Lung microvascular endothelial cell (primary cell): ENCODE data around the gene FOXF1. TPM values are rescaled to one million over a fixed set of nuclear protein-coding genes. Genes with fewer than 3 reads are reported as not detected.

Experiments used
- DNase-seq, 2 donors: peaks; one replicate each; pipeline versions ENCODE4 v3.0.0 to v3.0.0-alpha.2; 2010; ENCODE audit warnings: low read depth in 2 of 2
- total RNA-seq: library from RNA; depleted of rRNA; stranded (reverse); fragments of >200 nt; gene quantifications from 2 replicates; pipeline ENCODE4 v1.2.1, GENCODE V29; 2014

FOXF1 gene
- total RNA-seq, 1 donor from 2014 or later = 0.40 TPM

DNA sequence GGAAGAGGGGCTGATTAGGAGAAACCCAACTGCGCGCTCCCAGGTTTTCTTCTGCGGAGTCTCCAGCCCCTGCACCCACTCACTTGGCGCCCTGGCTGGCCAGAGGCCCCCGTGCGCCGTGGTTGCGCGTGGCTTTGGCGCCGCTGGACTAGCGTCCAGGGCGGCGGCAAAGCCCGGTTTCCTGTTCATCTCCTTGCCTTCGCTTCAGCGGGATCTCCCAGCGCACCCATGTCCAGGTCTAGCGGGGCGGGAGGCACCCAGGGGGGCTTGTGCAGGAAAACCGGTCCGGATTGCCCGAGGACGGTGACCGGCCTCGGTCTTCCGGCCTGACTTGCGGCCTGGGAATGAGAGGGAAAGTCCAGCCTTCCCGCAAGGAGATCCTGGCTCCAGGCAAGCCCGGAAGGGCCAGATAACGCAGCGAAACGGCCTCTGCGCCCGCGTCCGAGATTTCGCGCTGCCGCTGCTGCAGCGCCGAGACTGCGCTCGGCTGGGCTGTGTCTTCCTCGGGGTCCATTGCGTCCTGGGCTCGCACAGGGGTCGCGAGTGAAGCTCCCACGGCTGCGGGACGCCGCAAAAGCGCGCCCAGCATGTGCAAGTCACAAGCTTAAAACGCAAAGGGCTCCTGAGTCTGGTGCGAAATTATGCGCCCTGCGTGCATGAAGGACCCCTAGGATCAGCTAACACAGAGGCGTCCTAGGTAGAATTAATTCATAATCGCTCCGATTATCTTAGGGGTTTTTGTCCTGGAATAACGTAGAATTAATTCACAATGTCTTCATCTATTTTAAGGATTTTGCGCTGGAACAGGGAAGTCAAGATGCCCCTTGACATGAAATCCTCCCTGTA is 5.7 kb downstream of the FOXF1 start:
- DNase-seq = peak; percentile 18 to 75

DNA sequence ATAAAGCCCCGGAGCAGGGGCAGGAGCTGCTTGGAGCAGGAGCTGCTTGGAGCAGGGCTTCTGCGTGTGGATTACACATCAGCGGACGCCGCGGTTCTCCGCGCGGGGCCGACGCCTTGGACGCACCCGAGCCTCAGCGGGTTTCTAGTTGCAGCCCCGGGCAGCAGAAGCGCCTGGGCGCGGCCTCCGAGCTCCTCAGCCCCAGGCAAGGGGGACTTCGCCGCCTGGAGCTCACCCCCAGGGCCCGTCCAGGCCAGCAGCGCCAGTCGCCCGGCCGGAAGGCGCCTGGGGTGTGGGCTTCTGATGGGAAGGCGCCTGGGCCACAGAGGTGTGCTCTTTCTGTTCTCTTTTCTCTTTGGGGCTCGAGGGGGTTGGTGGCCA is 6.3 kb downstream of the FOXF1 start:
- DNase-seq = peak in 1 of 2 donors; percentile 76

DNA sequence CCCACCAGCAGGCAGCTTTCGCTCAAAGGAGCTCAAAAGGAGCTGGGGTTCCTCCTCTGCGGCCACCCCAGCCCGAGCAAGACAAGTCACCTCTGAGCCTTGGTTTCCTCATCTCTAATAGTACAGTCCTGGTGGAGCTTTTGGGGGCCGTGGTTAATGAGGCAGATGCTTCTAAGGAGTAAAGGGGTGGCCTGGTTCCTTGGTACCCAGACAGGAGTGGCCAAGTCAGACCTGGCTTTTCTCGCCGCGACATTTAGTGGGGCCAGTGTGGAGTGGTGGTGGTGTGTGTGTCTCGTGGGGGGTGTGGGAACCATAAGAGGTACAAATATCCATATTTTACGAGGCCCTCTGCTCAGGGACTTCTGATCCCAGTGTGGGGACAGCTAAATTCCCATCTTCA is 6.7 kb downstream of the FOXF1 start:
- DNase-seq = no peak

DNA sequence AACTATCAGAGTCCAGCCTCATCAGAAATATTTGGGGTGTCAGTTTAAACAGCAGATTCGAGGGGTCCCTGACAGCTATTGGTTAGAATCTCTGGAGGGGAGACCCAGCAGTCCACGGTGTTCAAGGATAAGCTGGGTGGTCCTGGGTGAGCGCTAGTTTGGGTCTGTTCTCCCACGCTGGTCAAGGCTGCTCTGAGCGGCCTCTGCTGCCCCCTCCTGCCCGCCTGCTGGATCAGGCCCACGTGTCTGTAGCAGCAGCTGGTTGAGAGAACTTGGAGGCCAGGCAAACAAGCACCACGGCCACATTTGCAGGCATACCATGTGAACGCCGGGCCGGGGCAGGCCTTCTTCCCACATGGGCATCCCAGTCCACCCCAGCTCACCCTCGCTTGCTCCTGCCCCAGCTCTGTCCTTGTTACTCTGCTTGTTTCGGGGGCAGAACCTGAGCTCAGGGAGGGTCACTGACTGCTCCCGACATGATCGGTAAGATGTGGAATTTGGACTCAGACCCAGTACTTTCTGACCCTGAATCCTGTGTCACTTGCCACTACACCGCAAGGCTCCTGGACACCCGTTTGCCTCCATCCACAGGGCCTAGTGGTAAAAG is 7.4 kb downstream of the FOXF1 start:
- peak; percentile 83 for DNase-seq

DNA sequence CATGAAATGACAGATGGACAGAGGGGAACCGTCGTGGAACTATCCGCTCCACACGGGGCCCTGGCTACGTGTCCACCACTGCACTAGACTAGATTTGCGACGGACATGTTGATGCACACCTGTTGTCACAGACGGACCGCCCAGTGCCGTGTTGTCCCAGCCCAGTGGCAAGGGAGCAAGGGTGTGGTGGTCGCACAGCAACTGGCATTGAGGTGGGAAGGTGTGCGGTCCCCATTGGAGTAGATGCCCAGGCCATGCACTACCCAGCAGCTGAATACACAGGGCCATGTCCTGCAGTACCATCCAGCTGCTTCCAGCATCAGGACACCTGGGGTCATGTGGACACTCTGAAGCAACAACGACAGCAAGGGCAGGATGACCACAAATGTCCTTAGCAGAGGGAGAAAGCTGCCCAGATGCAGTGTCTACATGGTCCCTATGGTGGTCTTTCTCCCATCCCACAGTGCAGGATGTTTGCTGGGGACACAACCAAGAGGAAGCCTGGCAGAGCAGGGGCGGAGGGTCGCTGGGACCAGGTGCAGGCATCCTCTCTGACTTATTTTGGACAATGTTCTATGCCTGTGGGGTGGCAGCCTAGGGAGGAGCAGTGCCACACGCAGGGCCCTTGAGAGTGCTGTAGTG is 8.8 kb downstream of the FOXF1 start:
- no peak for DNase-seq

DNA sequence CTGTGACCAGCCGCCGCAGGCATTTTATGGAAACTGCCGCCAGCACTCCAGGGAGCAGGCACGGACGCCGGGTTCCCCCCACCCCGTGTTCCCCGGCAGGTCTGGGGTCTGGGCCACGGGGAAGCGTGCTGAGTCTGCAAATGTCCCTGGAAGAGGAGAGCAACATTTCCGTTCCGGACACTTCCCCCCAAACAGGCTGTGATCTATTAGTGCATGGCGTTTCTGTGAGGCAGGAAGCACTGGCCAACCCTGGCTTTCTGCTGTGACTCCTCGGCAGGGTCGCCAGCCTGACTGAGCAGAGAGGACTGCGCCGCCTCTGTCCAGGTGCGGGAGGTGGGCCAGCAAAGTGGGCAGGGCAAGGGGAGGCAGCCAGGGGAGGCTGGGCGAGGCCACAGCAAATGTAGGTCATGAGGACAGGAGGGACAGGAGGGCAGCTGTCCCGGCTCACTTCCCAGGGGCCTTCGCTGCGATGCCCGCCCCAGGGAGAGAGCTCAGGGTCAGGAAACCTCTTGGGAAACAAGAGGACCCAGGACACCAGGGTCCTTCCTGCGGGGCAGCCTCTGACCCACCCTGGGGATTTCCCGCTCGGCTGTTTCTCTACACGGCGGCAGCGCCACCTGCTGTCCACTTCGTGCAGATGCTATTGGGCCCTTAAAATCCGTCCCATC is 9.5 kb downstream of the FOXF1 start:
- DNase-seq = peak; percentile 68 to 76

DNA sequence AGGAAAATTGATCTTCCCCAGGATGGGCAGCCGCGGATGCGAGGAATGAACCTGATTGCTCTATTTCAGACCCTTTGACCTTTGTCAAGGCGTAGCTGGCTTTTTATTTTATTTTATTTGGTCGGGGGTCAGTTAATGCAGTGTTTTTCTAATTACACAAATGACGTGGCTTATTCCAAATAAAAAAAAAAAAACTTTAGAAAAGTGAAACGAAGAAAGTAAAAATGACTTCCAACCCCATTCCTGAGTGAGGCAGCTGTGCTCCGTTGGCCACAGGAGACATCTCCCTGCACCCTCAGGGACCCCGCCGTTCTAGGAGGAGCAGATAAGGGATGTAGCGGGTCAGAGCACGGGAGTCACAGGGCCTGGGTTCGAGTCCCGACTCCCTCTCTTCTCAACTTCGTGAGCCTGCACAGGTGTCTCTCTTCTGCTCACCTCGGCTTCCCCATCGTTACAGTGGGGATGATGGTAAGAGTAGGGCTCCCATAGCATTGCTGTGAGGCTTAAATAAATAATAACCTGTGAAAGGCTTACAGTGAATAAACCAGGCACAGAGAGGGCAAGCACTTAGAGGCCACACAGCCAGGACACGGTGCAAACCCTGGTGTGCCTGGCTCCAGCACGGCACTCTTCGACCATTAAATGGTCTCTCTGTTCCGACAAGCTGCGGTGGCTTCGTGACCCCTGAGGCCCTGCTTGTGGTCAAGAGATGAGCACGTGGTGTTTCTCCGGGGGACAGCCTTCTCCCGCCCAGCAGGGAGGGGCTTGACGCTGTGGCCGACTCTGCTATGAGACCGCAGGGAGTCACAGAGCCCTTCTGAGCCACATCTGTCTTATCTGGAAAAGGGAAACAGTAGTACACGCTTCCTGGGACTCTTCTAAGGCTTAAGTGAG is 10.2 kb downstream of the FOXF1 start:
- DNase-seq = no peak

DNA sequence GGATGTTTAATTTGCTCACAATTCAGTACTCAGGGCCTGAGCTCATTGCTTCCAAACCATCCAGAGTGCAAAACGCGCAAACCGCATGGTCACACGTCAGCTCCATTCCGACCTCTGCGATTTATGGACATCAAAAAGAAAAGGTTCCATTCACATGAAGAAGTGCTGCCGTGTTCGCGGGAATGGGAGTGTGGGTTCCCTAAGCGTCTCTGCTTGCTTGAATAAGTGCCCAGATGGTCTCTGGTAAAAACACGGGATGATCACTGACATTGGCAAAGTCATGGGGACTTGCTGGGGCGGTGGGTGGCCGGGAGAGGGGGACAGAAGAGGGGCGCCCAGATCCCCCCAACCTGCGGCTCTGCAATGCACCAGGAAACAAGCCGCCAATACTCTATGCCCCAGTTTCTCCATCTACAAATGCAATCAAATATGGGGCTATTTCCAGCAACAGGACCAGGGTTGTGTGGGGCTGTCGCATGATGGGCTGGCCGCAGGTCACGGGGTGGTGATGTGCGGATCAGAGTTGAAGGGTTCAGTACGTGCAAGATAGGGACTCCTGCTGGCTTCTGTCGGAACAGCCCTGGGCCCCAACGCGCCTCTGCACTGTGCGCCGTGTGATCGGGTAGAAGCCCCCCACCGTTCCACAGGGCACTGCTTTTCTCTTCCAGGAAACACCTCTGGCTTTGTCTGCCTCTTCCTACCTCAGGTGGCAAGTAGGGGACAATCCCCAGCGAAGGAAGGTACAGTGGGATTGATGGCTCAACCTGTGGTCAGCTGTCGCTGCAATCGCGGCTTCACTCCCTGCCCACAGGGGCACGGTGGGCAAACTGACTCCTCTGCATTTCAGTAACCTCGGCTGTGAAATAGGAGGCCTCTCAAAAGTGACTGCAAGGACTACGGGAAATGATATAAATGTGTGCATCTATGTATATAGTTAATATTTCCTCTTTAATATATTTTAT is 11.2 kb downstream of the FOXF1 start:
- DNase-seq = no peak

DNA sequence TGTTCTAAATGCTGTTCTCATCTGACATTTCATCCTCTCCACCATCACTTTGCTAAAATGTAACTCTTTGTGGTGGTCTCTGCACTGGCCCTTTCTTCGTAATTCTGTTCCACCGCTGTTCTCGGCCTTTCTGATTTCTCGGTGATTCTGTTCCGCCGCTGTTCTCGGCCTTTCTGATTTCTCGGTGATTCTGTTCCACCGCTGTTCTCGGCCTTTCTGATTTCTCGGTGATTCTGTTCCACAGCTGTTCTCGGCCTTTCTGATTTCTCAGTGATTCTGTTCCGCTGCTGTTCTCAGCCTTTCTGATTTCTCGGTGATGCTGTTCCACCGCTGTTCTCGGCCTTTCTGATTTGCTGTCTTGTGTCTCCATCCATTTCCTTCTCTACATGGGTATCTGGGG is 12.3 kb downstream of the FOXF1 start:
- DNase-seq = no peak

DNA sequence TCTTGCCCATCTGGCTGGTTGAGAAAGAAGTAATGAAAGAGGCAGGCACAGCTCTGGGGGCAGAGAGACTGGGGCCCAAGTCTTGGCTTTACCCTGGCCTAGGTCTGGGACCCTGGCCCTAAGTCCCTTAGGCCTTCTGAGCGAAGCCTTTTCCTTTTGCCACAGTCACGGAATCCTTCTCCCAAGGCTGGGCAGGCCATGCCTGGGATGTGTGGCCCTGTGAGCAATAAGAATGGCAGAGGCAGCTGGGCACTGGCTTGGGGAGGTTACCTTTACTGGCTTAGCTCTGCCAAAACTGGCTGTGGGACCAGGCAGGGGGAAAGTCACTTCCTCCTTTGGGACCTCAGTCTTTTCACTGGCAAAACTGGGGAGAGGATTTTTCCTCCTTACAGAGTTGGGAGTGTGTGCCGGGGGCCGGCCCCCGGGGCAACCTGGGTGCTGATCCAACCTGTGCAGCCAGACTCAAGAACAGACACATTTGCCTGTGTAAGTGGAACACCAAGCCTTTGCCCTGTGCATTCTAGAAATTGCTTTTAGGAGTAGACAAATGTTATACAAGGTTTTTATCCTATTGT is 12.9 kb downstream of the FOXF1 start:
- no peak for DNase-seq

DNA sequence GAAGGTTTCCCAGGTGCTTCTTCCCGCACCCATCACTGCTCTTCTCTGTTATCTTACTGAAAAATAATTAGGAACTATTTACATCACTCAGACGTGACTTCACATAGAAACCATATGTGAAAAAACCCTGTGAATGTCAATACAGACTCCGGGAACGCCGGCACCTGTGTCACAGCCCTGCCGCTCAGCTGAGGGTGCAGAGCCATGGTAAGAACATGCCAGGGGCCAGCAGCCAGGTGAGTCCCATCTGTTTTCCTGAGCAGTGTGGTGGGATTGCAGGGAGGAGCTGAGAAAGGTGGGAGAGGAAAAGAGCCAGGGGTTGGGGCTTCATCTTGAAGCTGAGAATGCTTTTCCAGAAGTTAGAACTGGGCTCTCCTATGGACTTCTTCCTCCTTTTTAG is 13.7 kb downstream of the FOXF1 start:
- DNase-seq = no peak

DNA sequence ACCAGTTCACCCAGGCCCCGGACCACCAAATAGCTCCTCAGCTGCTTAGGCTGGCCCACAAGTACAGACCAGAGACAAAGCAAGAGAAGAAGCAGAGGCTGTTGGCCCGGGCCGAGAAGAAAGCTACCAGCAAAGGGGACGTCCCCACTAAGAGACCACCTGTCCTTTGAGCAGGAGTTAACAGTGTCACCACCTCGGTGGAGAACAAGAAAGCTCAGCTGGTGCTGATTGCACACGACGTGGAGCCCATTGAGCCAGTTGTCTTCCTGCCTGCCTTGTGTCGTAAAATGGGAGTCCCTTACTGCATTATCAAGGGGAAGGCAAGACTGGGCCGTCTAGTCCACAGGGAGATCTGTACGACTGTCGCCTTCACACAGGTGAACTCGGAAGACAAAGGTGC is 15.4 kb downstream of the FOXF1 start:
- no peak for DNase-seq

DNA sequence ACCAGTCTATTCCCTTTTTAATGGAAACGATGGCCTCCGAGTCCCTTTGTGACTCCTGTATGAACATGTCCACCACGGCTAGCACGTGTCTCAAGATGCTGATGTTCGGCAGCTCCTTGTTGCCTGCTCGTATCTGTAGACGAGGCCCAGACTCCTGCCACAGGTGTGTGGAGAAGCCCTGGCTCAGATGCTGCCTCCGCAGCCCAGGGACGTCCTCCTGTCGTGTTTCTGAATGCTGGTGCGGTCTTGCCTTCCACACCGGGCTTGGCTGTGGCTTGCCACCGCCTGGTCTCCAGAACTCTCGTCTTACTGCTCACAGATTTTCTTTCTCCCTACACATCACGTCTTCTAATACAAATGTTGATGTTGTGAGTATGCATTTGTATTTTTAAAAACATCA is 17.0 kb downstream of the FOXF1 start:
- no peak for DNase-seq

DNA sequence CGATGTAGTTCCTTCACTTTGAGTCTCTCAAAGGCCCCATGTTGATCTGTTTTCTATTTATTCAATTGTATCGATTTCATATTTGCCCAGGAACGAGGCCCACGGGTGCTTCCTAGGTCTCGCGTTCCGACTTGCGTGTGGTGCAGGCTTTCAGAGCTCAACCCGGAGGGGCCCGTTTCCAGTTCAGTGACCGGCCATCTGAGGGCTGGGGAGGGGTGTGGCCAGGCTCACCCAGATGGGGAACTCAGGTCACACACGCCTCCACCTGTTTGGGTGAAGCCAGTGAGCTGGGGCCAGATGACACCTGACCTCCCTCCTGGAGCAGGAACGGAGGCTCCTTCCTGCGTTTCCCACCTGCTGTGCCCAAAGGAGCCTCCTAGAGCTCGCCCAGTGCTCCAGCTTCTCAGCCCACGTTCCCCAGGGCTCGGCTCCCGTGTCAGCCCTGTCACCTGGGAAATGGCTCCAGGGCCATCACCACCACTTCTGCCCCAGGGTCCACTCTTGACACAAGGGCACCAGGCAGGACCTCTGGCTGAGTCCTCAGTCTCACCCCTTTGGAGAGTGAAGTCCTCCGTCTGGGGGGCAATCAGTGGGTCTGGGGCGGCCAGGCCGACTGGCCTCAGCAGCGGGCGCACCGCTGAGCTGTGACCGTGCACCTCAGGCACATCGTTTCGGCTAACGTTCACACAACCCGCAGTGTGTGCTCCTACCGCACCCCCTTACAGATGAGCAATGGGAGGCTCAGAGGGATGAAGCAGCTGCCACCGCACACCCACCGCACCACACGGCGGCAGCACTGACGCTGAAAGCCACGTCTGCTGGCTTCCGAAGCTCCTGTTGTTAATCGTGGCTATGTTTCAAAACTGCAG is 18.0 kb downstream of the FOXF1 start:
- DNase-seq = no peak

DNA sequence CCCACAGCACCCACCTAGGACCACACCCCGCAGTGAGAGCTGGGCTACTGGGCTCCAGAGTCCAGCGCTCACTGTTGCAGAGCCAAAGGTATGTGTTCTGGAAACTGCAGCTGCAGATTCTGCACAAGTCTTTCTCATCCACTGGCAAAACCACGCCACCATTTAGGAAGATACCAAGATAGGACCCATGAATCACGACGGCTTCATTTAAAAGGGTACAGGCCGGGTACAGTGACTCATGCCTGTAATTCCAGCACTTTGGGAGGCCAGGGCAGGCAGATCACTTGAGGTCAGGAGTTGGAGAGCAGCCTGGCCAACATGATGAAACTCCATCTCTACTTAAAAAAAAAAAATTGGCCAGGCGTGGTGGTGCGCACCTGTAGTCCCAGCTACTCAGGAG is 18.8 kb downstream of the FOXF1 start:
- DNase-seq = no peak

DNA sequence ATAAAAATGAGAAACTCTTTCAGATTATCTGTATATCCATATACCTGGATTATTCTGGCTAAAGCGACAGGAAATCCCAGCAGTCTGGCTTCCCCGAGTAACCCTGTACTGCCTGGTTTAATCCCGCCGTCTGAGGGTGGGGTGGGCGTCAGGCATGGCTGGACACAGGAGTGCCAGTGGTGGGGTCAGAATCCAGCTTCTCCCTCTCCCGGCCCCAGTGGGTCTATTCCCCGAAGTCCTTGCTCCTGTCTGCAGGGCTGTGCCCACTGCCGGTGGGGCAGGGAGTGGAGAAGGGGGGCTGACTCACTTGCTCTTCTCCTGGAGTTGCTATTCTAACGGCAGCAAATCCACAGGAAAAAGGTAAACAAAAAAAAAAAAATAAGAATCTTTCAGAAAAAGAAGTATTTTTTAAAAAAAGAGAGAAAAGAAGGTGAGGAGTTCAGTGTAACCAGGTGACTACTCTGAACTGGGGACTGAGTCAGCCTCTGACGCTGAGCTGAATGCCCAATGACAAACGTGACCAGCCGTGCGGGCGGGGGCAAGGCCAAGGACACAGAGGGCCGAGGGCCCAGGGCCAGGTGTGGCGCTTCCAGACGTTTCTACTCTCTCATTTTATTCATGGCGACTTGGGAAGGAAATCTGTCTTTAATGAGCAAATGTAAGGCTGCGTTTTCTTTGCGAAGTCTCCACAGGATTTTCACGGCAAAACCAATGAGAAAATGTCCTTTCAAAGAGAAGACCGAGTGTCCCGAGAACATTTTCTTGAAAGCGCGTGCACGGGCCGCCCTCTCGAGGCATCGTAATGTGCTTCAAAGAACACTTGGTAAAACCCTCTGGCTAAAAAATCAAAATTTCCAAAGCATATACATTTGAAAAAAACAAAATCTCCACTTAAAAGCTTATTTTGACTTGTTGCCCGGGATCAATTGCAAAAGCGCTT is 20.2 kb downstream of the FOXF1 start:
- DNase-seq = no peak

DNA sequence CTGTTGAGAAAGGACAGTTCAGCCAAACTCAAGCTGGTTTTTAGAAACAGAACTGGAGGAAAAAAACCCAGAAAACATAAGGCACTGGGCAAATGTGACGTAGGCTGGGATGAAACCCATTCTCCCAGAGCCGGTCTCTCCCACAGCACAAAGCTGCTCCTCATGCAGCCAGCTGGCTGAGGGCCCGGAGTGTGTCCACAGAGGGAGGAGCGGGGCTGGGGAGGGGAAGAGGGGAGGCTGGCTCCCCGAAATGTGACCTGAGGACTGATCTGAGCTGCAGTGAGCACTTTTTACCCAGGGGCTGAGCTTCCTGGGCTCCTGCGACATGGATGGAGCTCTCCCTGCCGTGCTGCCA is 20.8 kb downstream of the FOXF1 start:
- no peak for DNase-seq
